Brain pericyte (primary cell): ENCODE results near the gene PRCD.
"Not testable (repeated sequence)": the region's sequence is repeated elsewhere in the genome, so short reads cannot be mapped to it uniquely, and the experiment has no call there.

Experiments
- DNase-seq: peaks from one replicate; pipeline ENCODE4 v3.0.0-alpha.2; 2012; ENCODE audit warnings: low read depth, low spot score

Gene PRCD

DNA sequence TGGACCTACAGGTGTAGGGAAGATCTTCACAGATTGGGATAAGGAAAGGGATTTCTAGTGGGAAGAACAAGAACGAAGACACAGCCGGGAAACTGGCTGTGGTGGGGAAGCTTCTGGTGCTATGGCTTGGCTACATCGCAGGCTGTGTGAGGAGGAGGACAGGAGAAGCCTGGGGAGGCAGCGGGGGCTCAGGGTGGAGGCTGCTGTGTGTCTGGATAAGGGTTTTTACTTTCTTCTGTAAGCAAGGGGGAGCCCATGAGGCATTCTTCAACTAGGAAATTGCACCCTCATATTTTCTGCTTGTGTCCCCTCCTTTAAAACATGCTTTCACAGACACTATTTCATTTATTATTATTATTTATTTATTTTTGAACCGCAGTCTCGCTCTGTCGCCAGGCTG lies 35.7 kb upstream of the PRCD start:
- no peak for DNase-seq

DNA sequence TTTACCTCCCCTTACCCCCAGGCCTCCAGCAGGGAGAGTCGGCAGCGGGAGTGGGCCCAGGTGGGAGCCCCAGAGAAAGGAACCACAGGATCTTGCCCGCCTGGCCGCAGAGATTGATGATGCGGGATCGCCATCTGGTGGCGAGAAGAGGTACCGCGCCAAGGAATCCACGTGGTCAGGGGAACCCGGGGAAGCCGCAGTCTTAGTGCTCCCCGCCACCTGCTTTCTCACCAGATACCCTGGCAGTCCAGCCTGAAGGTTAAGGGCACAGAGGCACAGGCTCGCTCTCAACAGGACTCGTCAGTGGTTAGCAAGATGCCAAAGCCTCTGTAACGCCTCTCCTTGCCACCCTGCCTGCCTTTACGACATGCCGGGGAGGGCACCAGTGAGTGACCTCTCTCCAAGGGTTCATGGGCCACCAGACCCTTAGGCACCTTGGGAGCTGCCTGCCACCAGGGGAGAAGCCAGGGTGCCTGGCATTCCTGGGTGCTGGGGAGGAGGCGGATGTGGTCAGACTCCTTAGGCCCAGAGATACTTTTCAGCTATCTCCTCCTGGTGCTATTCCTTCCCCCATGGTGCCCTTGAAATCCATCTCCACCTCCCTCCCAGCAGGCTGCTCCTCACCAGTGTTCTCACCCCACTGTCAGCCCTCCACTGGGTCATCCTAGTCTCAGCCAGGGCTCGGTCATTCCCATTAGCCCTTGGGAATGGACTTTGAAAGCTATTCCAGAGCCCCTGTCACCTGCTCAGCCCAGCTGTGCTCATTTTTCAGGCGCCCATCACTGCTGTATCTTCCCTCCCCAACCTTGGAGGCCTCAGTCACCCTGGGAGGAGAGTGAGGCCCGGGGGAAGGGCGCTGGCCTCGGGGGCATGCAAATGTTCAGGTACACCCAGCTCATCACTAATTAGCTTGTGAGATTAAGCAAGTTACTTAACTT lies 33.2 kb upstream of the PRCD start:
- DNase-seq, result no peak

DNA sequence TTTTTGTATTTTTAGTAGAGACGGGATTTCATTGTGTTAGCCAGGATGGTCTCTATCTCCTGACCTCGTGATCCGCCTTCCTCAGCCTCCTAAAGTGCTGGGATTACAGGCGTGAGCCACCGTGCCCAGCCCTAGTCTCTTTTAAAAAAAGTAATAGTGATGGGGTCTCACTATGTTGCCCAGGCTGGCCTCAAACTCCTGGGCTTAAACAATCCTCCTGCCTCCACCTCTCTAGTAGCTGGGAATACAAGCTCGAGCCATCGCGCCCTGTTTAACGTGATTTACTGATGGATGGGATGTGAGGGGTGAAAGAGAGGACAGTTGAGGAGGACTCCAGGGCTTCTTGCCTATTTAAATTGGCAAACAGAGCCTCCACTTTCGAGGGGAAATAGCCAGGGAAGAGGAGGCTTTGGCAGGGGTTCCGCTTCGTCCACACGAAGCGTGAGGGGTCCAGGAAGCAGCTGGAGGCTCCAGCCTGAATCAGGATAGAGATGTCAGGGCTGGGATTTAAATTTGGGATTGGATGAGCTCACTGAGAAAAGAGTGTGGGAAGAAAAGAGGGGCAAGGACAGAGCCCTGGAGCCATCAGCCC lies 31.3 kb upstream of the PRCD start:
- not testable (repeated sequence) for DNase-seq

DNA sequence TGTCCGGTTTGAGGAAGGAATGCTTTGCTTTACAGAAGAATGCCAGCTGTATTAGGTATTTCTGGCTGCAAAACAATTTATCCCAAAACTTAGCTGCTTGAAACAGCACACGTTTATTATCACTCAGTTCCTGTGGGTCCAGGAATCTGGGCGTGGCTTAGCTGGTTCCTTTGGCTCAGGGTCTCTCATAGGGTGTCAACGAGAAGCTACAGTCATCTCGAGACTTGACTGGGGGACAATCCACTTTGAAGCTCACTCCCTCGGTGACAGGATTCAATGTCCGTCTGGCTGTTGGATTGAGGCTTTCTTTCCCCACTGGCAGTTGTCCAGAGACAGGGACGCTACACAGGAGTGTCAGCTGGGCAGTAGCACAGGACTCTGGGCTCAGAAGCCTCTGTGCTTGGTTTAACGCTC lies 29.0 kb upstream of the PRCD start:
- DNase-seq, result no peak

DNA sequence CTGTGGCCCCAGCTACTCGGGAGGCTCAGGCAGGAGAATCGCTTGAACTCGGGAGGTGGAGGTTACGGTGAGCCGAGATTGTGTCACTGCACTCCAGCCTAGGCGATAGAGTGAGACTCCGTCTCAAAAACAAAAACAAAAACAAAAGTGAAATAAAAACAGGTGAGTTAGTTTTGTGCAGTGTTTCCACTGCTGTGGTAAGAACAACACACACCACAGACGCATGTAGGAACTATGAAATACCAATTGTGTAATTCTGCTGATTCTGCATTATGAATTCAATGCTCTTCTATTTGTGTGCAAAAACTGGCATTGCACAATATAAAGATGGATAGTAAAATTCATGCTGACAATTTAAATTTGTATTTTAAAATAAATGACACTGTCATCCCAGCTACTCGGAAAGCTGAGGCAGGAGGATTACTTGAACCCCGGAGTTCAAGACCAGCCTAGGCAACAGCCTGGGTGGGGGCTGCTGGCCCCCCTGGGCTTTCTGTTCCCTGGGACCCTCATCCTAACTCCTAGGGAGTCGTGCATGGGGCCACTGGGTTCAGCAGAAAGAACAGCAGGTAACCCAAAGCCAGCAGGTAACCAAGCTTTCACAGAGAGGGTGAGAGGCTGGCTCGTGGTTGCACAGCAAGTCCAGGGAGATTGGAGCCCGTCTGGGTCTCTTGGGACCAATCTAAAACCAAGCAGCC lies 28.0 kb upstream of the PRCD start:
- no peak for DNase-seq

DNA sequence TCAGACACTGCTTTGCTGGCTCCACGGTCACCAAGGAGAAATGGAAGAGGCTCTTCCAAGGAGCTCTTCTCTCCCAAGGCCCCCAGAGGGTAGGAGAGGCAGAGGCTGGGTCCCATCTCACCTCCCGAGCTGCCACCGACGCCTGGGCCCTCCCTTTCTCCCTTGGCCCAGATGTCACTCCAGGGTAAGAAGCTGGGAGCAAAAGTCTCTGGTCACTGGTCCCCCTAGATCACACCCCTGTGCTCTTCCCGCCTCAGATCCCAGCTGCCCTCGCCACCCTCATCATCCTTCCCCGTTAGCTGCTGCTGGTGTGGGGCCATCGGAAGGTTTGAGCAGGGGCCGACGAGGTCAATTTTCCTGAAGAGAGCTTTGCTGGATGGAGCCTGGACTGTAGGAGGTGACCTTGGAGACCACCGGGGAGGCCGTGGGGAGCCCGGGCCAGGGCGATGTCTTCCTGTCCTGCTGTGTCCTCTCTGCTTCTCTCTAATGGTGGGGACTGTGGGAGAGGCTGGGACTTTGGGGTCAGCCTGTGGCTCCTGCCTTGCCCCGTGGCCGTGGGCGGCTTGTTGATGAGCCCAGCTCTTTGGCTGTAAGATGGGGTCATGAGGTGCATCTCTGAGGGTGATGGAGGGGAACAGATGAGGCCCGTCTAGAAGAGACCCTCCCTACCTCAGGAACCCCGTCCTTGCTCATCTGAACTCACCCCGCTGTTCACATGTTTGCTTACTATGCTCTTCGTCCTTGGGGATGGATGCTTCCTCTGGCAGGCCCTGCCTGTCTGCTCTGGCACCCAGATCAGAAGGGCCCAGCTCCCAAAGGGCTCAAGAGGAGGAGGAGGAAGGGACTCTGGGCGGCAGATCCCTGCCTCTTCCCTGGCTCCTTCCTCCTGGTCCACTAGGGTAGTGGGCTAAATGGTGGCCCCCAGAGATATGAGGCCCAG lies 27.2 kb upstream of the PRCD start:
- no peak for DNase-seq

DNA sequence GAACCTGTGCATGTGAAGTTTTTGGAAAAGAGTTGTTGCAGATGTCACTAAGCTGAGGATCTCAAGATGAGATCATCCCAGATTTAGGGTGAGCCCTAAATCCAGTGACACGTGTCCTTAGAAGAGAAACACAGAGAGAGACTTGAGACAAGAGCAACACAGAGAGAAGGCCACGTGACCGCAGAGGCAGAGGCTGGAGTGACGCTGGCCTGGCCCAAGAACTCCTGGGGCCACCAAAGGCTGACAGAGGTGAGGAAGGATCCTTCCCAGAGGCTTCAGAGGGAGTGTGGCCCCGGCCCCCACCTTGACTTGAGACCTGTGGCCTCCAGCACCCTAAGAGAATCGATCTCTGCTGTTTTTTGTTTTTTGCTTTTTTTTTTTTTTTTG lies 26.5 kb upstream of the PRCD start:
- DNase-seq, result no peak

DNA sequence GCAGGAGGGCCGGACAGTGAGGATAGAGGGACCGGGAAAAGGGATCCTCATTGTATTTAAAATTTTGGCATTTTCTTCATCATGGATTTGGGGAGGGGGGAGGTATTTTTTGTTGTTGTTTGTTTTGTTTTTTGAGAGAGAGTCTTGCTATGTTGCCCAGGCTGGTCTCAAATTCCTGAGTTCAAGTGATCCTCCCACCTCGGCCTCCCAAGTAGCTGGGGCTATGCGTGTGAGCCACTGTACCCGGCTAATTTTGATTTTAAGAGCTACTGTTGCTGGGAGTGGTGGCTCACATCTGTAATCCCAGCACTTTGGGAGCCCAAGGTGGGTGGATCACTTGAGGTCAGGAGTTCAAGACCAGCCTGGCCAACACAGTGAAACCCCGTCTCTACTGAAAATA lies 25.5 kb upstream of the PRCD start:
- not testable (repeated sequence) for DNase-seq

DNA sequence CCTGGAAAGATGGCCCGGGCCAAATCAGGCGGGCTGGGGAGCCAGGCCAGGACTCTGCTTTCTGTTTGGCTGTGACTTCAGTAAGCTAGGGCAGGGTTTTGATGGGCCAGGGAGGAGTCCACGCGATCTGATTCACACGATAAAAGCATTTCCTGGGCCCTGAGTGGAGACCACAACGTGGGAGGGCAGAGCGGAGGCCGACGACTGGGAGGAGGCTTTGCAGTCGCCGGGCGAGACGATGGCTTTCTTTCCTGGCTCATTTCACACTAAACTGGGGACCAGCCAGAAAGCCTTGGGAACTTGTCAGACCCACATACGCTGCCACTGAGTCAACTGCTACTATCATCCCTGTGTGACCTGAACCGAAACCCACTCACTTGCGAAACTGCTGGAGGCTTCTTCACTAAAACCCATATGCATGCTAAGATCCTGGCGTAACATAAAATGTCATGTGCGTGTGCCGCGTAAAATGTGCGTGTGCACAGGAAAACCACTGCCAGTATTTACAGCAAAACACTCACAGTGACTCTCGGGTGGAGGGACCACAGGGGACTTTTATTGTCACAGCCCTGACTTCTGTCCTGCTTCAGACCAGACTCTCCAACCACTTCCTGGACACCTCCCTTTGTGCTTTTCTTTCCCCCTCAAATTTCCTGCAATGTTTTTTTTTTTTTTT lies 24.4 kb upstream of the PRCD start:
- no peak for DNase-seq

DNA sequence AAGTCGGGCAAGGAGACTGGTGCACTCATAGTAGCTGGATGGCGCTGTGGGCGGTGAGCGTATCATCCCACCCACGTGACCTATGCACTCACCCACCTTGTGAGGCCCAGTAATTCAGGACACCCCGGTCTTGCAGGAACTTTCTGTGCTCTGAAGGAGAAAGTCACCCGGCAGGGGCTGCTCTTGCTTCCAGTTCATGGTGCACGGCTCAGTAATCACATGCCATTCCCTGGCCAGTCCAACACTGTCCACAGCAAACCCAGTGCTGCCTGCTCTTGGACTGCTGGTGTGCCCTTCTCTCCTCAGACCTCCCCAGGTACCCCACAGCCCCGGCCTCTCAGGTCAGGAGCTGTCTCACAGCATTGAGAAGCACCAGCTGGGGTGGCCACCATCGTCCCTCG lies 22.2 kb upstream of the PRCD start:
- no peak for DNase-seq

DNA sequence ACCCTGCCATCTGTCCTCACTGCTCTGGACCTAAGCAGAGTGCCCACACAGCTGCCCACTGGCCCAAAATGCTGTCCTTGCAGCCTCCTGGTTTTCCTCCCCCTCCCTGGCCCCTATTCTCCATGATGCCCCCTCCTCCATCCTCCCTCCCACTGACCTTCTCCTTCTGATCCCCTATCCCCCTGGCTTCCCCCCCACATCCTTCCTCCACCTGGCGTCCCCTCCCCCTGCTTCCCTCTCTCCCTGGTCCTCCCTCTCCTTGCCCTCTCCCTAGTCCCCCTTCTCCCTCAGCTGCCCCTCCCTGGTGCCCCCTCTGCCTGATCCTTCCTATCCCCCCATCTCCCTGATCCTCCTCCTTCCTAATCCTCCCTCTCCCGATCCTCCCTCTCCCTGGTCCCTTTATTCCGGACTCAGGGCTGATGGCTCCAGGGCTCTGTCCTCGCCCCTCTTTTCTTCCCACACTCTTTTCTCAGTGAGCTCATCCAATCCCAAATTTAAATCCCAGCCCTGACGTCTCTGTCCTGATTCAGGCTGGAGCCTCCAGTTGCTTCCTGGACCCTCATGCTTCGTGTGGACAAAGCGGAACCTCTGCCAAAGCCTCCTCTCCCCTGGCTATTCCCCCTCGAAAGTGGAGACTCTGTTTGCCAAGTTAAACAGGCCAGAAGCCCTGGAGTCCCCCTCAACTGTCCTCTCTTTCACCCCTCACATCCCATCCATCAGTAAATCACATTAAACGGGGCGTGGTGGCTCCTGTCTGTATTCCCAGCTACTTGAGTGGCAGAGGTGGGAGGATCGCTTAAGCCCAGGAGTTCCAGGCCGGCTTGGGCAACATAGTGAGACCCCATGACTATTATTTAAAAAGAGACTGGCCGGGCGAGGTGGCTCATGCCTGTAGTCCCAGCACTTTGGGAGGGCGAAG lies 20.5 kb upstream of the PRCD start:
- DNase-seq, result no peak

DNA sequence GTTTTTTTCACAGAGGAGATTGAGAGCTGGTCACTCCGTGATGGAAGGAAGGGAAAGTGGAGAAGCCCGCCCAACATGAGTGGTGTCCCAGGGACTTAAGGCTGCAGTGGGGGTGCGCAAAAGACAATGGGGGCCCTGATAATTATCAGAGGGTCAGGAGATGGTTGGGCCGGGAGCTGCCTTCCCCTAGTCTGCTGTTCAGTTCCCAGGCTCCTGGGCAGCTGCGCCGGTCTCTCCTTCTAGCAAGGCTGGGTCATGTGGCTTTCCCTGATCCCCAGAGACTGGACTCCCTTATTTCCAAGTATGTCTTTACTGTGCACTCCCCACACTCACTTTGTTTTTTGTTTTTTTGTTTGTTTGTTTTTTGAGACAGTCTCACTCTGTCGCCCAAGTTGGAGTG lies 18.6 kb upstream of the PRCD start:
- DNase-seq, result no peak

DNA sequence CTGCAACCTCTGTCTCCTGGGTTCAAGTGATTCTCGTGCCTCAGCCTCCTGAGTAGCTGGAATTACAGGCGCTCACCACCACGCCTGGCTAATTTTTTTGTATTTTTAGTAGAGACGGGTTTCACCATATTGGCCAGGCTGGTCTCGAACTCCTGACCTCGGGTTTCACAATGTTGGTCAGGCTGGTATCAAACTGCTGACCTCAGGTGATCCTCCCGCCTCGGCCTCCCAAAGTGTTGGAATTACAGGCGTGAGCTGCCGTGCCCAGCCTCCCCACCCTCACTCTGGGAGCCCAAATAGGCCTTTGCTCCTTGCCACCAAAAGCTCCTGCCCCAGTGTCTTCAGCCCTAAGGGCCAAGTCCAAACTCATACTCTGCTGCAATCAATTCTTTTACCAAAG lies 18.2 kb upstream of the PRCD start:
- not testable (repeated sequence) for DNase-seq

DNA sequence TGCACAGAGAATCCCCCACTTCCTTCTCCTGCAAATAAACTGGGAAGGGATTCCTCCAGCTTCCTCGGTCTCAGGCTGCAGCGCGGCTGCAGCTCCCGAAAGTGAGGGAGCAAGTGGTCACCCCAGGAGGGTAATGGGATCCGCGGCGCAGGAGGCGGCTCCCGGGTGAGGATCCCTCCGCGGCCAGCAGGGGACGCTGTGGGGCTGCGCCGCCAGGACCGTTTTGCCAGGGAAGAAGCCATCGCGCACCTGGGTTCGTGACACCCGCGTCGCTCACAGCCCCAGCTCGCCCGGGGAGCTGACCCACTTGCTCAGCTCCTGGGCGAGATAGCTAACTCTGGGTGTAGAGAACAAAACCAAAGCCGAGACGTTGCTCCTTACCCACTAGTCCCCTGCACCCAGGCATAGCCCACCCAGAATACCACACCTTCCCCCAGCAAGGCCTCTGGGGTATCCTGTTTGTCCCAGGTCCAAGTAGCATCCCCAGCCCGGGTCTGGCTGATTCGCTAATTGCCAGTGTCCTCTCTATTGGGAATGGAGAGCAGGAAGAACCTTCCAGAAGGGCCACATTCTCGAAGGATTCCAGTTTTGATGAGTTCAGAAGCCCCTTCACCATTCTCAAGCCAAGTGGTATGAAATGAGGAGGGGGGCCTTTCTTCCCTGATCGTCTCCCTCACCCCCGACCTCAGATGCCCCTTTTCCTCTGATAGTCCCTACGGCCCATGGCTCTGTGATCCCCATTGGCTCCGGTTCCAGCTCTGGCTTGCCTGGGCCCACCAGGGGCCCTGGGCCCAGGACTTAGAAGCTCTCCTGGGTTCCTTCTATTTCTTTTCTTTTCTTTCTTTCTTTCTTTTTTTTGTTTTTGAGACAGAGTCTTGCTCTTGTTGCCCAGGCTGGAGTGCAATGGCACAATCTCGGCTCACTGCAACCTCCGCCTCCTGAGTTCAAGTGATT lies 16.5 kb upstream of the PRCD start:
- DNase-seq, result no peak

DNA sequence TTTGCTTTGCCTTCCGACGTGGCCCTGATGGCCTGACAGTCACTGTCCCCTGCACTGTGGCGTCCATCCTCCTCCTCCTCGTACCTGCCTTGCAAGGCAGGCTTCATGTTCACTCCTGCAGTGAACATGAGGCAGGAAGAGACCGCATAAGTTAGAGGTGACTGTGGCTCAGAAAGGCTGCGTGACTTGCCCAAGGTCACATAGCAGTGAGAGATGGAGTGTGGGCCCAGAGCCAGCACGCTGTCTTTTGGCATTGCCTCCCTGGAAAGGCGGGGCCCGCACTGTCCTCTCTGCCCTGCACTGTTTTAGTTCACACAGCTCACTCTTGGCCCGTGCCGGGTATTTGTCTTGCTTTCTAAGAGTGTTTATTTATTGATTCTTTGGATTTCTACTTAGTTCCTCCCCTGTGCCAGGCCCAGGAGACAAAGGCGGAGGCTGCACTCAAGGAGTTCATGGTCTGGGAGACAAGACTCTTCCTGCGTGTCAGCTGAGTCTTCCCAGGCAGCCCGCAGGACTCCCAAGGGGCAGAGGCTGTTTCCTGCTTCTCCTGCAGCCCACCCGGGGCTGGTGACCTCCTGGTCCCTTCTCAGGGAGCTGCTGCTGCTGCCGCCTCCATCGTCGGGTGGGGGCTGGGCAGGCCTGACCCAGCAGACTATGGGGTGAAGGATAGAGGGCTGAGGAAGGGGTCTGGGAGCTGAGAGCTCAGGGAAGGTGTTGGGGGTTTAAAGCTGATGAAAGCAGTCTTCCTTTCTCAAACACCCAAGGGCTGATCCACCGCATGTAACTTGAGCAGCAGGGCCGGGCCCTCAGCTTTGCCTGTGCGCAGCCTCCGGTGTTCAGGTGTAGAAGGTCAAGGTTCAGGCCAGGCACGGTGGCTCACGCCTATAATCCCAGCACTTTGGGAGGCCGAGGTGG lies 15.0 kb upstream of the PRCD start:
- peak; percentile 80 for DNase-seq

DNA sequence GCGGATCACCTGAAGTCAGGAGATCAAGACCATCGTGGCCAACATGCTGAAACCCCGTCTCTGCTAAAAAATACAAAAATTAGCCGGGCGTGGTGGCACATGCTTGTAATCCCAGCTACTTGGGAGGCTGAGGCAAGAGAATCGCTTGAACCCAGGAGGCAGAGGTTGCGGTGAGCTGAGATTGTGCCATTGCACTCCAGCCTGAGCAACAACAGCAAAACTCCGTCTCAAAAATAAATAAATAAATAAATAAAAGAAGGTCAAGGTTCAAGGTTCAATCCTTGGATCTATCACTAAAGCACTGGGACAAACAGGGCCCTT lies 14.4 kb upstream of the PRCD start:
- not testable (repeated sequence) for DNase-seq

DNA sequence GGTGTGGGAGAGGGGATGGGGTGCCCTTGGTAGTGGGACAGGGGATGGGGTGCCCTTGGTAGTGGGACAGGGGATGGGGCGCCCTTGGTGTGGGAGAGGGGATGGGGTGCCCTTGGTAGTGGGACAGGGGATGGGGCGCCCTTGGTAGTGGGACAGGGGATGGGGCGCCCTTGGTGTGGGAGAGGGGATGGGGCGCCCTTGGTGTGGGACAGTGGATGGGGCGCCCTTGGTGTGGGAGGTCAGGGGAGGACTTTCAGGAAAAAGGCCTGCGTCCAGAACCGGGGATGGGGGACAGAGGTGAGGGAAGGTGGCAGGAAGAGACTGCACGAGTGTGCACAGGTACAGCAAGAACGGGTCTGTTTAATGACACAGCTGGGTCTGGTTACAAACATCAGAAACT lies 12.8 kb upstream of the PRCD start:
- not testable (repeated sequence) for DNase-seq
